Parathyroid adenoma (tissue), 2 donors: Measurements from ENCODE around the gene FKBP7.

Experiments
- H2AFZ ChIP-seq: fragments of 300-600 bp; sonication (generic); one replicate; pipeline ENCODE4 v1.7.0; 2017; ENCODE audit warnings: antibody characterized with exemption, mild to moderate bottlenecking
- H3K27ac ChIP-seq: fragments of 300-600 bp; sonication (generic); one replicate; pipeline ENCODE4 v1.7.0; 2017
- H3K27me3 ChIP-seq: fragments of 300-600 bp; sonication (generic); one replicate; pipeline ENCODE4 v1.7.0; 2017; ENCODE audit warnings: low read length; ENCODE audit not compliant: control insufficient read depth, insufficient read depth
- H3K36me3 ChIP-seq: fragments of 300-600 bp; sonication (generic); one replicate; pipeline ENCODE4 v1.7.0; 2017; ENCODE audit warnings: low read length; ENCODE audit not compliant: control insufficient read depth, insufficient read depth
- H3K4me1 ChIP-seq: fragments of 300-600 bp; sonication (generic); one replicate; pipeline ENCODE4 v1.7.0; 2017; ENCODE audit warnings: control low read depth
- H3K4me2 ChIP-seq: fragments of 300-600 bp; sonication (generic); one replicate; pipeline ENCODE4 v1.7.0; 2017; ENCODE audit warnings: low read length
- H3K4me3 ChIP-seq: fragments of 300-600 bp; sonication (generic); one replicate; pipeline ENCODE4 v1.7.0; 2017; ENCODE audit warnings: low read depth, low read length
- H3K79me2 ChIP-seq: fragments of 300-600 bp; sonication (generic); one replicate; pipeline ENCODE4 v1.7.0; 2017; ENCODE audit warnings: control low read depth
- H3K9ac ChIP-seq: fragments of 300-600 bp; sonication (generic); one replicate; pipeline ENCODE4 v1.7.0; 2017; ENCODE audit warnings: mild to moderate bottlenecking
- H3K9me3 ChIP-seq: fragments of 300-600 bp; sonication (generic); one replicate; pipeline ENCODE4 v1.7.0; 2017; ENCODE audit warnings: low read length; ENCODE audit not compliant: control insufficient read depth
- TF ChIP-seq, protein P1 (sequence below): fragments of 300-600 bp; sonication (generic); IDR thresholded peaks from one replicate; pipeline ENCODE4 v1.7.0; 2017; ENCODE audit warnings: antibody characterized with exemption, mild to moderate bottlenecking
- donor health status: primary hyperparathyroidism.

Gene FKBP7

GRCh38 chr2:178422097-178422496 lies 56.3 kb downstream of the FKBP7 start:
- TF ChIP-seq, protein P1, sequence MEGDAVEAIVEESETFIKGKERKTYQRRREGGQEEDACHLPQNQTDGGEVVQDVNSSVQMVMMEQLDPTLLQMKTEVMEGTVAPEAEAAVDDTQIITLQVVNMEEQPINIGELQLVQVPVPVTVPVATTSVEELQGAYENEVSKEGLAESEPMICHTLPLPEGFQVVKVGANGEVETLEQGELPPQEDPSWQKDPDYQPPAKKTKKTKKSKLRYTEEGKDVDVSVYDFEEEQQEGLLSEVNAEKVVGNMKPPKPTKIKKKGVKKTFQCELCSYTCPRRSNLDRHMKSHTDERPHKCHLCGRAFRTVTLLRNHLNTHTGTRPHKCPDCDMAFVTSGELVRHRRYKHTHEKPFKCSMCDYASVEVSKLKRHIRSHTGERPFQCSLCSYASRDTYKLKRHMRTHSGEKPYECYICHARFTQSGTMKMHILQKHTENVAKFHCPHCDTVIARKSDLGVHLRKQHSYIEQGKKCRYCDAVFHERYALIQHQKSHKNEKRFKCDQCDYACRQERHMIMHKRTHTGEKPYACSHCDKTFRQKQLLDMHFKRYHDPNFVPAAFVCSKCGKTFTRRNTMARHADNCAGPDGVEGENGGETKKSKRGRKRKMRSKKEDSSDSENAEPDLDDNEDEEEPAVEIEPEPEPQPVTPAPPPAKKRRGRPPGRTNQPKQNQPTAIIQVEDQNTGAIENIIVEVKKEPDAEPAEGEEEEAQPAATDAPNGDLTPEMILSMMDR, result no peak
- no peak overlapping the region for H3K4me2 ChIP-seq
- H3K9me3 ChIP-seq, result no peaks in the 10 kb centered on the region
- H2AFZ ChIP-seq, result no peak overlapping the region
- H3K4me1 ChIP-seq, result peaks cover 9% of the 10 kb centered on the region
- no peak overlapping the region for H3K4me3 ChIP-seq
- no peaks in the 10 kb centered on the region for H3K27me3 ChIP-seq
- H3K9ac ChIP-seq, result no peak overlapping the region
- H3K36me3 ChIP-seq, result no peaks in the 10 kb centered on the region
- no peaks in the 10 kb centered on the region for H3K79me2 ChIP-seq
- H3K27ac ChIP-seq, result no peak overlapping the region

GRCh38 chr2:178420463-178420999 lies 57.9 kb downstream of the FKBP7 start:
- H3K27ac ChIP-seq, result peak overlapping the region; percentile 58
- H3K9ac ChIP-seq, result no peak overlapping the region
- no peaks in the 10 kb centered on the region for H3K27me3 ChIP-seq
- H3K4me1 ChIP-seq, result peaks cover 9% of the 10 kb centered on the region
- no peak overlapping the region for H3K4me3 ChIP-seq
- TF ChIP-seq, protein P1, result no peak
- no peak overlapping the region for H3K4me2 ChIP-seq
- no peaks in the 10 kb centered on the region for H3K79me2 ChIP-seq
- H2AFZ ChIP-seq, result peak overlapping the region; percentile 8
- H3K36me3 ChIP-seq, result no peaks in the 10 kb centered on the region
- no peaks in the 10 kb centered on the region for H3K9me3 ChIP-seq

- Histone ChIP-seq H2AFZ (peak overlapping the region; percentile 30), H3K4me1 (peaks cover 12% of the 10 kb centered on the region), H3K9ac (no peak overlapping the region), H3K4me2 (no peak overlapping the region), H3K27ac (no peak overlapping the region), H3K36me3 (no peaks in the 10 kb centered on the region), H3K27me3 (no peaks in the 10 kb centered on the region), H3K4me3 (no peak overlapping the region), H3K9me3 (no peaks in the 10 kb centered on the region), H3K79me2 (no peaks in the 10 kb centered on the region)
- TF ChIP-seq, protein P1, result peak; percentile 24
Observed at GRCh38 chr2:178419123-178419522, 59.3 kb downstream of the FKBP7 start.

- H2AFZ ChIP-seq, result no peak overlapping the region
- H3K4me3 ChIP-seq, result no peak overlapping the region
- H3K36me3 ChIP-seq, result no peaks in the 10 kb centered on the region
- no peak overlapping the region for H3K27ac ChIP-seq
- no peak overlapping the region for H3K9ac ChIP-seq
- H3K4me1 ChIP-seq, result peaks cover 12% of the 10 kb centered on the region
- TF ChIP-seq, protein P1, result no peak
- H3K27me3 ChIP-seq, result no peaks in the 10 kb centered on the region
- no peaks in the 10 kb centered on the region for H3K79me2 ChIP-seq
- H3K4me2 ChIP-seq, result no peak overlapping the region
- no peaks in the 10 kb centered on the region for H3K9me3 ChIP-seq
Observed at GRCh38 chr2:178418426-178418825, 60.0 kb downstream of the FKBP7 start.

DNA sequence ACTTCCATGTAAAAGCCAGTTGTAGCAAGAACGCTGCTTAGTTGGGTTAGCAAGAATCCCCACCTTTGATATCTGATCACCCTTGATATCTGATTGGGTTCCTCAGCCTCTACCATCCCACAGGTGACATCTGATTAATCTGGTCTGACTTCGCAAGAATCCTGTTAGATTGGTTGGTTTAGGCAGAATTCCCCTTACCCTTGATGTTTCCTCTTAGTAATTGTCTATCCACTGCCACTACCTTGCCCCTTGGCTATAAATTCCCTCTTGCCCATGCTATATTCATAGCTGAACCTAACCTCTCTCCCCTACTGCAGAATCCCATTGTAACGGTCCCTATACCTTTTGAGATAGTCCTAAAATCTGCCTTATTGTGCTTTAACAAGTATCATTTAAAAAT lies 60.5 kb downstream of the FKBP7 start:
- Histone ChIP-seq H3K27me3 (no peaks in the 10 kb centered on the region), H3K9me3 (no peaks in the 10 kb centered on the region), H3K9ac (no peak overlapping the region), H3K36me3 (no peaks in the 10 kb centered on the region), H3K4me2 (no peak overlapping the region), H3K4me1 (peaks cover 12% of the 10 kb centered on the region), H3K79me2 (no peaks in the 10 kb centered on the region), H3K4me3 (no peak overlapping the region), H2AFZ (no peak overlapping the region), H3K27ac (no peak overlapping the region)
- TF ChIP-seq, protein P1, result no peak
